EH (cell line): ENCODE data around the gene MYL2.

Source experiments
- DNase-seq: peaks from one replicate; pipeline ENCODE4 v3.0.0-alpha.2; 2015; ENCODE audit warnings: low read depth

The MYL2 gene

GRCh38 chr12:110888256-110888991, 32.0 kb downstream of the MYL2 start:
- no peak for DNase-seq

- no peak for DNase-seq
Measured at GRCh38 chr12:110885152-110885840, 35.1 kb downstream of the MYL2 start.

- no peak for DNase-seq
Measured at GRCh38 chr12:110883251-110883650, 37.1 kb downstream of the MYL2 start.

GRCh38 chr12:110880651-110881050, 39.7 kb downstream of the MYL2 start:
- no peak for DNase-seq

GRCh38 chr12:110874781-110875180, 45.6 kb downstream of the MYL2 start:
- DNase-seq = no peak

- DNase-seq = no peak
Measured at GRCh38 chr12:110874351-110874750, 46.0 kb downstream of the MYL2 start.

- no peak for DNase-seq
Measured at GRCh38 chr12:110872100-110872499, 48.3 kb downstream of the MYL2 start.

- no peak for DNase-seq
Measured at GRCh38 chr12:110869803-110870202, 50.6 kb downstream of the MYL2 start.

GRCh38 chr12:110869026-110869425, 51.4 kb downstream of the MYL2 start:
- no peak for DNase-seq

GRCh38 chr12:110865521-110865920, 54.9 kb downstream of the MYL2 start:
- DNase-seq = no peak

- DNase-seq = no peak
Measured at GRCh38 chr12:110863161-110863560, 57.2 kb downstream of the MYL2 start.

GRCh38 chr12:110862329-110862728, 58.0 kb downstream of the MYL2 start:
- DNase-seq = no peak

GRCh38 chr12:110861729-110862128, 58.6 kb downstream of the MYL2 start:
- no peak for DNase-seq
